Suppressor macrophage treated with lipopolysaccharide for 1 hour (primary cell): Measurements from ENCODE around the gene H6PD.
A peak's percentile ranks its signal among the peaks of the same experiment; 100 is the strongest.

ENCODE experiments used
- DNase-seq, 3 donors: peaks; one replicate each; pipeline ENCODE4 v3.0.0-alpha.2; 2020 to 2022

H6PD gene

GRCh38 chr1:9240914-9241820 is 6.6 kb downstream of the H6PD start:
- DNase-seq: no peak

GRCh38 chr1:9241891-9242290 is 7.3 kb downstream of the H6PD start:
- DNase-seq: no peak

- peak in 1 of 3 donors; percentile 40 for DNase-seq
These were observed 7.9 kb downstream of the H6PD start for GRCh38 chr1:9242338-9242969.

GRCh38 chr1:9243066-9243739 is 8.6 kb downstream of the H6PD start:
- DNase-seq: peak; percentile 39 to 64 (median 56)

GRCh38 chr1:9244501-9245229 is 10.1 kb downstream of the H6PD start:
- DNase-seq: peak; percentile 29 to 37 (median 33)

GRCh38 chr1:9245230-9245619 is 10.7 kb downstream of the H6PD start:
- DNase-seq: no peak

- no peak for DNase-seq
These were observed 11.1 kb downstream of the H6PD start for GRCh38 chr1:9245661-9246060.

GRCh38 chr1:9246215-9246614 is 11.6 kb downstream of the H6PD start:
- DNase-seq: no peak

- DNase-seq: no peak
These were observed 12.5 kb downstream of the H6PD start for GRCh38 chr1:9246841-9247785.

GRCh38 chr1:9247894-9248293 is 13.3 kb downstream of the H6PD start:
- no peak for DNase-seq

- DNase-seq: no peak
These were observed 14.0 kb downstream of the H6PD start for GRCh38 chr1:9248341-9249262.

- DNase-seq: no peak
These were observed 14.6 kb downstream of the H6PD start for GRCh38 chr1:9249263-9249533.

- DNase-seq: peak; percentile 72 to 76 (median 76)
These were observed 15.2 kb downstream of the H6PD start for GRCh38 chr1:9249534-9250410.

- DNase-seq: no peak
These were observed 16.1 kb downstream of the H6PD start for GRCh38 chr1:9250411-9251381.

GRCh38 chr1:9251501-9251900 is 16.9 kb downstream of the H6PD start:
- no peak for DNase-seq

GRCh38 chr1:9253004-9253403 is 18.4 kb downstream of the H6PD start:
- DNase-seq: no peak

GRCh38 chr1:9253453-9254105 is 19.0 kb downstream of the H6PD start:
- DNase-seq: no peak

- no peak for DNase-seq
These were observed 21.8 kb downstream of the H6PD start for GRCh38 chr1:9256332-9256731.
